DMS153 treated with DMSO at 0.1 percent for 48 hours (cell line): ENCODE measurements around the gene GTF2A1L.
"Not testable (repeated sequence)": the region's sequence is repeated elsewhere in the genome, so short reads cannot be mapped to it uniquely, and the experiment has no call there.

ENCODE experiments used
- DNase-seq: peaks from one replicate; lab custom pipeline; 2025; ENCODE audit not compliant: unreplicated experiment; lab: John Stamatoyannopoulos, UW

Gene GTF2A1L

GRCh38 chr2:48605482-48606175 lies 12.0 kb upstream of the GTF2A1L start:
- DNase-seq: no peak

GRCh38 chr2:48607307-48608014 lies 10.2 kb upstream of the GTF2A1L start:
- DNase-seq: no peak

- no peak for DNase-seq
Observed at GRCh38 chr2:48613211-48613610, 4.4 kb upstream of the GTF2A1L start.

- not testable (repeated sequence) for DNase-seq
Observed at GRCh38 chr2:48614581-48614980, 3.1 kb upstream of the GTF2A1L start.

GRCh38 chr2:48619526-48619925 lies 1.9 kb downstream of the GTF2A1L start:
- DNase-seq: no peak

GRCh38 chr2:48620604-48621003 lies 2.9 kb downstream of the GTF2A1L start:
- DNase-seq: no peak

- DNase-seq: not testable (repeated sequence)
Observed at GRCh38 chr2:48622691-48623090, 5.0 kb downstream of the GTF2A1L start.

- no peak for DNase-seq
Observed at GRCh38 chr2:48624696-48625095, 7.0 kb downstream of the GTF2A1L start.

- DNase-seq: no peak
Observed at GRCh38 chr2:48626047-48626446, 8.4 kb downstream of the GTF2A1L start.

- DNase-seq: no peak
Observed at GRCh38 chr2:48633143-48633542, 15.5 kb downstream of the GTF2A1L start.

GRCh38 chr2:48635786-48636185 lies 18.1 kb downstream of the GTF2A1L start:
- DNase-seq: no peak

- DNase-seq: no peak
Observed at GRCh38 chr2:48638261-48638660, 20.6 kb downstream of the GTF2A1L start.

GRCh38 chr2:48651158-48651790 lies 33.6 kb downstream of the GTF2A1L start:
- no peak for DNase-seq

GRCh38 chr2:48668992-48669391 lies 51.3 kb downstream of the GTF2A1L start:
- DNase-seq: no peak

GRCh38 chr2:48673581-48673980 lies 55.9 kb downstream of the GTF2A1L start:
- no peak for DNase-seq

- no peak for DNase-seq
Observed at GRCh38 chr2:48674933-48675332, 57.3 kb downstream of the GTF2A1L start.

GRCh38 chr2:48677450-48677849 lies 59.8 kb downstream of the GTF2A1L start:
- no peak for DNase-seq

GRCh38 chr2:48685126-48685525 lies 67.5 kb downstream of the GTF2A1L start:
- no peak for DNase-seq

- no peak for DNase-seq
Observed at GRCh38 chr2:48691935-48692691, 74.5 kb downstream of the GTF2A1L start.

GRCh38 chr2:48693066-48693465 lies 75.4 kb downstream of the GTF2A1L start:
- no peak for DNase-seq

GRCh38 chr2:48693645-48694044 lies 76.0 kb downstream of the GTF2A1L start:
- no peak for DNase-seq
